ENCODE results near the gene NDP. TPM values are rescaled to one million over a fixed set of nuclear protein-coding genes. Genes with fewer than 3 reads are reported as not detected.

The NDP gene
- total RNA-seq, 1 experiment from 2014 or later: 4.8 TPM

Other genes starting within 250 kb of the NDP start
- gene MAOB, start 90.9 kb downstream of the NDP start, total RNA-seq (2014; rRNA removed; shearing (Covaris generic)): not detected in 2 replicates

Data from RPMI7951 (cell line).